ENCODE measurements around the gene EIPR1.

EIPR1 gene

DNA sequence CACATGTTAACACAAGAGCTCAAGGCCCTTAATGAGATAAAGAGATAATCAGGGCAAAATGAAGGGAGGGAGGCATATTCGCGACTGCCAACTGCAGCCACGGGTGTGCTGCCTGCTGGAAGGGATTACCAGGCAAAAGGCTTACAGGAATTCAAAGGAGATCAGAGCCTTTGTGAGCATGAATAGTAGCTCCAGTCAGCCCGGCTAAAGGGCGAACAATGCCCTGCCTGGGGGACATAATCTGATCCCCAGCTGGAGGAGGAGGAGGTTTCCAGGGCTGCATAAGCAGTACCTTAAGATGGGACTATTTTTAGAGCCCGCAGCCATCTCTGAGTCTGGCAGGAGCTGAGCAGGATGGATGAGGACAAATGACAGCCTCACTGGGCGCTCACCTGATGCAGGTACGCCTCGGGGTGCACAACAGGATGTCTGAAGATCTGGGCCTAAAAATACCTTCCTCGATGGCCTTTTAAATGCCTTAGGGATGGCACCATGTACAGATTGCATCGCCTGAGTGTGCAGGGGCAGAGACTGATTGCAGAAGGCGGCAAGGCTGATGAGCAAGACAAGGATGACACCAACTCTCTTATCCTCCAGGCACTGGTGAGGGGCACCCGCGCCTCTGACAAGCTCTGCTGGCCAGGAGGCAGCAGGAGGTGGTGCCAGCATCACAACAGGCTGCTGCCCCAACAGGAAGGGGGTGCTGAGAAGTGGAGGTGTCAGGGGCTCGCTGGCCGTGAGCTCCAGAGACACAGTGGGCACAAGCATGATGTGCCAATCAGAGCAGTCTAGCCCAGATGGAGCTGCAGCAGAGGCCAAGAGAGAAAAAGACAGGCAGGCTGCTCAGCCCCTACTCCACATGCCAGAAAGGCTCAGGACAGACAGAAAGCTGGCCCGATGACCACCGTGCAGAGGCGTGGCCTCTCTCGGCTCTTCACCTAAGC is 111.4 kb downstream of the EIPR1 start:
- no peak for DNase-seq

DNA sequence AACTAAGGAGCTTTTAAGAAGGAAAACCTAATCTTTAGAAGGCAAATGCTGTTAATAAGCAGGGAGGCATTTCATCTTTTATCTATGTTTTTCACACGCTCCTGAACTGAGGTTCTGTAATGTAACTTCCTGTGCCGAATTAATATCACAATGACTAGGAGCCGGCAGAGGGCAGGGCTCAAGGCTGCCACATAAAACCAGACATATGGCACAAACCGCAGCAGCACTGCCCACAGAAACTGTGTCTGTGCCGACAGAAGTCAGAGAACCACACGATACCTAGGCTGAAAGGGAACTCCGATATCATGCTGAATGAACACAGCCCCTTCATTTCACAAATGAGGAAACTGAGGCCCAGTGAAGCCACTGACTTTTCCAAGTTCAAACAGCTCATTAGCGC is 112.1 kb downstream of the EIPR1 start:
- no peak for DNase-seq

DNA sequence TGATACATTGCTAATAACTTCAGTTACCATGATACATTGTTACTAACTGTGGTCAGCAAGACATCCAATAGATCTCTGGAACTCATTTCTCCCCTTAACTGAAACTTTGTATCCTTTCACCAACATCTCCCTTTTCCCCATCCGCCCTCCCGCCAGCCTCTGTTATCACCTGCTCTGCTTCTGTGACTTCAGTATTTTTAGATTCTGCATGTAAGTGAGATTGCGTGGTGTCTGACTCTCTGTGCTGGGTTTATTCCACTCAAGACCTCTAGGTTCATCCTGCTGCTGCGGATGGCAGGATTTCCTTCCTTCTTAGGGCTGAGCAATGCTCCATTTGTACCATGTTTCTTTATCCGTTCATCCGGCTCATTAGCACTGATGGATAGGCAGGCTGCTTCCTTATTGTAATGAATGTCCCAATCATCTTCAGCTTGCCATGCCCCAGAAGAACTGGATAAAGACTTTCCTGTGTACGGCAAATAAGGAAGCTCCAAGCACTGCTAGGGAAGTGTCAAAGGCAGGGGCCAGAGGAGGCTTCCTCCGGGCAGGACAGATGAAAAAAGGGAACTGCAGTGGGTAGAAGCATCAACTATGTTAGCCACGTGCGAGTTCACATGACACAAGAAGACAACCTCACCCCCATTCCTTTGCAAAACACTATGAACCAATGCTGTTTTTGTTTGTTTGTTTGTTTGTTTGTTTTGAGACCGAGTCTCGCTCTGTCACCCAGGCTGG is 113.4 kb downstream of the EIPR1 start:
- DNase-seq = no peak

DNA sequence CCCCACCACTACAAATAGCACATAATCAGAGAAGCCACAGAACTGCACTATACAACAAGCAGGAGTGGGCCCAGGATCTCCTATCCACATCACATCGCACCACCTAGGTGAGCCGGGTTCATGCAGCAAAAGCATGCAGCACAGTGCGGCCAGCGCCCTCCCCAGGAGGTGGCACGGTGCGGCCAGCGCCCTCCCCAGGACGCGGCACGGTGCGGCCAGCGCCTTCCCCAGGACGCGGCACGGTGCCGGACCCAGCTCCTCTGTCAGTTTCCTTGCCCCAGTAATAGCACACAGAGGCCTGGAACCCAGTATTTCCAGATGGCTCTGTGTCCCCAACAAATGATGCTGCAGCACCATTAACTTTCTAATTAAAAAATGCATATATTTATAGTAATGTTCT is 114.1 kb downstream of the EIPR1 start:
- no peak for DNase-seq

DNA sequence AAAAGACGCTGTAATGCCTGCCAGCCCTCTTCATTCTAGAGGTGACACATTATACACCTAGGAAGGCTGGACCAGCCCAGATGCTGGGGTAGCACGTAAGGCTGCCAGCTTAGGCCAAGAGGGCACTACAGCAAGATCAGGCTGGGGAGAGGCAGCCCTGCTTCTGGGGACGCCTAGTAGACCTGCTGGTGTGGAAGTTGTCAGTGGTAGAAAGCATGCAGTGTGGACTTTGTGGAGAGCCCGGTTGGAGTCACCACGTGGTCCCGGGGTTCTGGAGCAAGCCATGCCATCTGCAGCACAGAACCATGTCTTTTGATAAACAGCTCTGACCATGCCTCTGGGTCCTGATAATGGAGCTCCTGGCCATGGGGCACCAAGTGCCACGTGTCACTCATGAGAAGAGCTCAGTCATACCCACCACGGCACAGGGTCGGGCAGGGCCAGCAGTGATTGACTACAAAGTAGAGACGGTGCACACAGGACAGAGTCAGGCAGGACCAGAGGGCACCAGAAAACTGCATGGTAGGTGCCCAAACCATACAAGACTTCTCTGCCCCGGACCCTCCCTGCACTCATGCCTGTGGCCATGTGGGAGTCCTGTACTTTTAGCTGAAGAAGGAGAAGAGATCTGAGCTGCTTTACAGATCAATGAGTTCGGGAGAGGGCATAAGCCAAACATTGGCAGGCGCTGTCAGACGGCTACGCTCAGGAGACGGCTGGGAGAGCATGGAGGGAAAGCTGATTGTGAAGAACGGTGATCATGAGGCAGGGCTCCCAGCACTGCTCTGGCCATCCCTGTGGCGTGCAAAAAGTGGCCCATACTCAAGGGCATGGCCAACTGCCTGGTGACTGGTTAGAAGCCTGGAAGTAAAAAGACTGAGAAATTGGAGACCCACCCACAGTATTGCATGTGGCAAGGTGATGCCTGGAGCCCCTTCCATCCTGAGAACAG is 114.9 kb downstream of the EIPR1 start:
- no peak for DNase-seq

DNA sequence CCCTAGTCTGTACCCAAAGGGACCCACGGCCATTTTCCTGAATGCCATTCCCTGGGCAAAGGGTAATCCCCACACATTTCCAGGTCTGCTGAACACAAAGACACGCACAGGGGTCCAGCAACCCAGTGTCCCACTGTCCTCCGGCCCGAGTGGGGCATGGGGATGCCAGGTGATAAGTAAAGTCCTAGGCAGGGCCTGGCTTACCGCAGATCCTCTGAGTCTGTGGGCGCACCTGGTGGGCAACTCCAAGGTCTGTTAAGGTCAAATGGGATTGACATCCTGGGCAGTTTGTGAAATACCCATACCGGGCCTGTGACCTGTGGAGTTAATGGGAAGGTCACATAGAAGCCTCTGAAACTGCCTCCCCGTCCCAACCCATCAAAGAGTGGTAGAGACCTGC is 116.1 kb downstream of the EIPR1 start:
- DNase-seq = no peak

DNA sequence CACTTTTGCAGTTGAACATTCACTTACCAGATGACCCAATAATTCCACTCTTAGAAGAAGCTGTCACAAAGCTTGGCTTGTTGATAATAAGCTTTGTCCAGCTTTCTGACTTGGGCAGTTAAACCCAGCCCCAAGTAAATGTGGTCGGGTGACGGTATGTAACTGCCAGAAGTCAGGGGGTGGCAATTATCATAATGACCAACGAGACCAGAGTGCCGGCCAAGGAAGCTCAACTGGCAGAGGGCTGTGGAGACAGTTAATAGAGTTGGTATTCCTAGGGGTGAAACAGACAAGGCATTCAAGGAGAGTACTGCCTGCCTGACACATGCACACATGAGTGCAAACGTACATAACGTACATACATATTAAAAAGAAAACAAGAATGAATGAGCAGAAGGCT is 116.7 kb downstream of the EIPR1 start:
- DNase-seq = no peak

DNA sequence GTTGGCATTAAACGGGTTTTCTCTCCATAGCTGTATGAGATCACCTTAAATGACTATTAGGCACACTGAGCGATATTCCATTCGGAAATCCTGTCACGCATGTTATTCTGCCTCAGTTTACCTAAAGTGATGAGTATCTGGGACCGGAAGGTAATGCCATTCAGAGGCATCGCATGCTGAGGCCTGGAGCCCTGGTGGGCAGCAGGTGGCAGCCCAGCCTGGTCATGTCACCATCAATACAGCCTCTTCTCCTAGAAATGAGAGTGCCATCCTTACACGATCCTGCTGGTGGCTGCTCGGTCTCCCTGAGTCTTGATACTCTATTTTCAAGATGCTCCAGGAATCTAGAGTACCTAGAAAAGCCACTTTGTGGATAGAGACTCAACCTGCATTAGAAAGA is 119.8 kb downstream of the EIPR1 start:
- no peak for DNase-seq

DNA sequence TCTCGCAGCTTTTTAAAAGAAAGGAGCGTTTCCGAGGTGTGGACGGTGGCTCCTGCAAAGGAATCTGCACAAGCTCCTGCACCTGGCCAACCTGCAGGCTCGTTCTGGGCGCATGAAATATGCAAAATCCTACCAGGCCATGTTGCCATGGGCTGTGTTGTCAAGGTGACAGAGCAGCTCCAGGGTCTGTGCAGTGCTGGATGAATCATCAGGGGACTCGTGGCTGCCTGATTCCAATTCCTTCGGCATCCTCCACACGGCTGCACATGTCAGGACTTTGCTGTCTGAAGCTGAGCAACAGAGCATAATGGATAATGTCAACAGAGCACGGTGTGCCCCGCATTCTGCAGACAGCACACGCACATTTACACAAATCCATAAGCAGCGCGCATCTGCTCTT is 120.5 kb downstream of the EIPR1 start:
- no peak for DNase-seq

DNA sequence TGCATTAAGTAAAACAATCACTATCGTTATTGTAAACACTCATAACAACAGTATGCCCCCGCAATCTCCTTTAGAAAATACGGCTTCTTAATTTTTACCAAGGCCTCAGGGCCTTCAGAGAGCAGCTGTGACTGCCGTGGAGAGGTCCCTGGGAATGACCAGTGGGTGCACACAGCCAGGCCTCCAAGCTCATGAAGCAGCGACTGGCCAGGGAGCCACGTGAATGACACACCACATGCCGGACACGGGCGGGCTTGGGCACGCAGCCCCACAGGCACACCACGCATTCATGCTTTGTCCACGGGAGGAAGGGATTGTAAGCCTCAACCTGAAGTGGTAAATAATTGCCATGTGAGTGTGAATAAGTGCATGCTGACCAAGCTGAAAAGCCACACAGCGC is 121.0 kb downstream of the EIPR1 start:
- DNase-seq = no peak

DNA sequence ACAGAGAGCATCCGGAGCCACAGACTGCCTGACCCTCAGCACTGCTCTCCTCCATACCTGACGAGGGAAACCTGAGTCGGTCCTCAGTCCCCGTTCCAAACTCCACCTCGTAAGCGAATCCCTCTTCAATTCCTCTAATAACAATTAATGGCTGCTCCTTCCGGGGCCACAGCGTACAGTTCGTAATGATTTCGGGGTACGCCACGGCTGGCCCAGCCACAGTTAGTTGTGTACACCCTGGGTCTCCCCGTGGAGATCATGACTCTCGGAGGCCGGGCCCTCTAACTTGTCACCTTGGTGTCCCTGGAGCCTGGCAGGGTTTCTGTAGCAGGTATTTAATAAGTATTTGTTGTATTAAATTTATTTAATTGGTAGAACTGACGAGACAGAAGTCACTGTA is 121.5 kb downstream of the EIPR1 start:
- DNase-seq = no peak

DNA sequence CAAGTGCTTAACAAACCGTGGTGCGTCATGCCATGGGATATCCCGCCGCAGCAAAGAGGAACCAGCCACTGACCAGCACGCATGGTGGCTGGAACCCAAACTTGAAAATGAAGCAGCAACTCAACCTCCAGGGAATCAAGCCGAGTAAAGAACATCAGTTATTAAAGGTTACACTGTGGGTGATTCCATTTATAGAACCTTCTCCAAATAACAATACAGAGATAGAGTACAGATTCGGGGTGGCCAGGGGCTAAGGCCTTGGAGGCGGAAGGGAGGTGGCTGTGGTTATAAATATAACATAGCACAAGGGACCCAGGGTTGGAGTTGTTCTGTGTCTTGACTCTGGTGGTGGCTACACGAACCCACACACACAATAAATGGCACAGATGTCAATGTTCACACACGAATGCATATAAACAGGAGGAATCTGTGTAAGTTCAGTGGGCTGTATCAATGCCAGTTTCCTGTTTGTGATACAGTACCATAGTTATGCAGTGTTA is 123.1 kb downstream of the EIPR1 start:
- no peak for DNase-seq

DNA sequence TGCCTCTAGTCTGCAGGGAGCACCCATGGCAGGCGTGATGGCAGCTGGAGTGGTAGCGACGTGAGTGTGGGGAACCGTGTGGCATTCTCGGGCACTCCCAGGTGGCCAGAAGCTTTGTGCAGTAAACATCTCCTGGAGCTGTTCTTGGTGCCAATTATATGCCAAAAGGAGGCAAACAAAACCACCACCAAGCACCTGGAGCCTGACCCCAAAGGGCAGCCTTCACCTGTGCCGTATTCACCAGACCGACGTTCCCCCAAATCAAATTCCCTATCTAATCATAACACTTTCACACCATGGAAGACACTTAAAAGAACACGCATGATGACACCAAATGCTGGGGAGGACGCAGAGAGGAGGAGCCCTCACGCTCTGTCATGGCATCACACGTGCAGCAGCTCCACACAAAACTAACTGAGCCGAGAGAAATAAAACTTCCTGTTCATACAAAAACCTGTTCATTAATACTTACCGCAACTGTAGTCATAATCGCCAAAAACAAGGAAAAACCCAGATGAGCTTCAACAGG is 123.6 kb downstream of the EIPR1 start:
- DNase-seq = no peak

DNA sequence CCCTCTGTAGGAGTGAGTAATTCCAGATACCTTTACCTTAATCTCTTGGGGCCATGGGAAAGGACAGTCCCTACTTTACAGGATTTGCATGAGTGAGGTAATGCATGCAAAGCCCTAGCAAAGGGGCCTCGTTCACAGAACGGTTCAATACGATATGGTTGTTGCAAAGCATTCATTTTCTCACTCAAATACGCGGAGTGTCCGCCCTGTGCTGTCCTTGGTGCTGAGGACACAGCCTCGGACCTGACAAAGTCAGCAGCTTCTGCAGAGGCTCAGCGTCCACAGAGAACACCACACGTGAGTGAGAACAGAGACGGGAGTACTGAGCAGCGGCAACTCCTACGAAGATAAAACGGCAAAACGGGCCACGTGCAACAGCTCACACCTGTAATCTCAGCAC is 125.7 kb downstream of the EIPR1 start:
- no peak for DNase-seq

DNA sequence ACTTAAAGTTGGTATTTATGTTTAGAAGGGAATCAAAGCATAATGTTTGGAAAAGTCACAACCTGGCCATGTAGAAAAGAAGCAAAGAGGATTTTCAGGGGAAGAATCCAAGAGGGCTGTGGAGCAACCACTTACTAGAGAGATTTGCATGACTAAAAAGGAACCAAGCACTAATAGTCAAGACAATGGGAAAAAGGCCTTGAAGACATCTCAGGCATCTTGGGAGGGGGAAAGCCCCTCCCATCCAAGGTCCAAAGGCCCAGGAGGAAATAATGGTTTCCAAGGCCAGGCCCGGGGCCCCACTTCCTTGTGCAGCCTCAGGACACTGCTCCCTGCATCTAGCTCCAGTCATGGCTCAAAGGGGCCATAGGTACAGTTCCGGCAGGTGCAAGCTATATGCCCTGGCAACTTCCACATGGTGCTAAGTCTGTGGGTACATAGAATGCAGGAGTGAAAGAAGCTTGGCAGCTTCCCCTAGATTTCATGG is 128.1 kb downstream of the EIPR1 start:
- DNase-seq = no peak

DNA sequence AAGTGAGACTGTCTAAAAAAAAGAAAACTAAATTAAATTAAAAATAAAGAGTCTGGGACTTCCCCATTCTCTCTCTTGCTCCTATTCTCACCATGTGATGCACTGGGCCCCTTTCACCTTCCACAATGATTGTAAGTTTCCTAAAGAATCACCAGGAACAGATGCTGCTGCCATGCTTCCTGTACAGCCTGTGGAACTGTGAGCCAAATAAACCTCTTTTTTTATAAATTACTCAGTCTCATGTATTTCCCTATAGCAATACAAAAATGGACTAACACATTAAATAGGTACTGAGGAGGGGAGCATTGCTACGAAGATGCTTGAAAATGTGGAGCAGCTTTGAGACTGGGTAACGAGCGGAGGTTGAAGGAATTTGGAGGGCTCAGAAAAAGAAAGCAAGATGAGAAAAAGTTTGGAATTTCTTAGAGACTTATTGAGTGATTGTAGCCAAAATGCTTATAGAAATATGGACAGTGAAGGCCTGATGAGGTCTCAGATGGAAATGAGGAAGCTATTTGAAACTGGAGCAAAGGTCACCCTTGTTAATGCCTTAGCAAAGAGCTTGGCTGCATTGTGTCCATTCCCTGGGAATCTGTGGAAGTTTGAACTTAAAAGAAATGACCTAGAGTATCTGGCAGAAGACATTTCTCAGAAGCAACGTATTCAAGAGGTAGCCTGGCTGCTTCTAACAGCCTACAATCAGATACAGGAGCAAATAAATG is 128.7 kb downstream of the EIPR1 start:
- DNase-seq = no peak

DNA sequence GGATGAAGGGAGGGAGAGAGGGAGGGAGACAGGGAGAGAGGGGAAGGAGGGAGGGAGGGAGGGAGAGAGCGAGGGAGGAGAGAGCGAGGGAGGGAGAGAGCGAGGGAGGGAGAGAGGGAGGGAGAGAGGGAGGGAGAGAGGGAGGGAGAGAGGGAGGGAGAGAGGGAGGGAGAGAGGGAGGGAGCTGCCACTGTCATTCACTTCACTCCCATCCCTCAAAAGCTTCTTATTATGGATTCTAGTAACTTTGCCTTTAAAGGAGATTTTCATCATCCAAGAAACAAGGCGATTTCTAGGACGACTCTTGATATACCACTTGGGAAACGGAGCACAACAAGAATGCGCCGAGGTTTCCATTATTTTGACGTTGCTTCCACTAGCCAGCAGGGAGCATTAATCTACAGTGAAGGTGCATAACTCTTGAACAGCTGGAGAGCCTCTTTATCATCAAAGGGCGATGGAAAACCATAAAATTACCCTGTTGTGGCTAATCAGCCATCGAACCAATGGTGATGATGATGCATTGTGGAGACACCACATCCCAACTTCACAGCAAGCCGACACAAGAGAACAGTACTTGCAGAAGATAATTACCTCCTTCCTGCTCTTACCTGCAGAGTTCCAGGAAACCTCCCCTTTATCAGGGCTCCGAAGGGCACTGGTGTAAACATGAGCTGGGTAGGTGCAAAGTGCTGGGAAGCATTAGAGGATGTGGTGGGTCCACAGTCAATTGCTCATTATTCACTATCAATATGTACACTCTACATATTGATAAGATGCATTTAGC is 130.5 kb downstream of the EIPR1 start:
- DNase-seq = no peak

DNA sequence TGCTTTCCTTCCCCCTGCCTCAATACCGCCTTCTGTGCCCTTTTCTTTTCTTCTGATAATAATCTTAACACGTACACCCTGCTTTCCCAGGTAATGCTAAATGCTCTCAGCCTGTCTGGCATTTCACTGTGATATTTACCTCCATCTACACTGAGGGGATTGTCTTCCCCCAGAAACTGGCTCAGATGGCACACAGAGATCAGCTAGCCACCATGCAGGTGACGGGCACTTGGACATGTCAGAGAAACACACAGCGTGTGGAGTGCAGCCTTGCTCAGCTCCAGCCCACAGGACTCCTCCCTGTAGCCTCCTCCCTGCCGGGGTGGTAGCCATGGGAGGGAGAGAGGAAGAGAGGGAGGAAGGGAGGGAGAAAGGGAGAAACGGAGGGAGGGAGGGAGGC is 131.2 kb downstream of the EIPR1 start:
- DNase-seq = no peak

DNA sequence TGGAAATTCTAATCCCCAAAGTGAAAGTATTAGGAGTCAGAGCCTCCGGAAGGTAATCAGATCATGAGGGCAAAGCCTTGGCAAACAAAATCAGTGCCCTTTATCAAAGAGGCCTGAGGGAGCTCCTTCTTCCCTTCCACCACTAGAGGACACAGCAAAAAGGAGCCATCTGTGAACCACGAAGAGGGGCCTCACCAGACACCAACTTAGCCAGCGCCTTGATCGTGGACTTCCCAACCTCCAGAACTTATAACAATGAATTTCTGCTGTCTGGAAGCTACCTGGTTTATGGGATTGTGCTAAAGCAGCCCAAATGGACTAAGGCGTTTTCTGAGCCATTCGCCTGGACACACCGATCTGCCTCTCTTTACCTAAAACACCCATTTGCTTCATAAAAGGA is 133.1 kb downstream of the EIPR1 start:
- DNase-seq = no peak

DNA sequence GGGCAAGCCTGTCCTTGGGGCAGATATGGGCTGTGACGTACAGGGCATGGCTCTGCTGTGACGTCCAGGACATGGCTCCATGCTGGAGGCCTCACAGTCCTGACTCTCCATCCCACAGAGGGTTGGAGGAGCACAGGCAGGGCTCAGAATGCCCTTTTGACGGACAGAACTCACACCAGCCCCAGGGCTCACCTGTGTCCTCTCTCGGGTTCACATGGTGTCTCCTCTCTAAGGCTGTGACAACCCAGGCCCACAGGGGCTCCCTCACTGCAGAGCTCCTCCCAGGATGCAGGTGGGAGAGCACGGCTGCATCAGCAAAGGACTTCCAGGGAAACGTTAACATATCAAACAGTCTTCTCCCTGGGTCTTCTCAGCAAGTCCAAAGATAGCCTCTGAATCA is 133.8 kb downstream of the EIPR1 start:
- DNase-seq = no peak
